Cerebellar nuclear complex (tissue), 1 donor: ENCODE data around the gene IQSEC1.
A peak's percentile ranks its signal among the peaks of the same experiment; 100 is the strongest.

ENCODE experiments used
- DNase-seq, 2 experiments: peaks; one replicate each; lab custom pipeline; 2025; lab: John Stamatoyannopoulos, UW

Gene IQSEC1

DNA sequence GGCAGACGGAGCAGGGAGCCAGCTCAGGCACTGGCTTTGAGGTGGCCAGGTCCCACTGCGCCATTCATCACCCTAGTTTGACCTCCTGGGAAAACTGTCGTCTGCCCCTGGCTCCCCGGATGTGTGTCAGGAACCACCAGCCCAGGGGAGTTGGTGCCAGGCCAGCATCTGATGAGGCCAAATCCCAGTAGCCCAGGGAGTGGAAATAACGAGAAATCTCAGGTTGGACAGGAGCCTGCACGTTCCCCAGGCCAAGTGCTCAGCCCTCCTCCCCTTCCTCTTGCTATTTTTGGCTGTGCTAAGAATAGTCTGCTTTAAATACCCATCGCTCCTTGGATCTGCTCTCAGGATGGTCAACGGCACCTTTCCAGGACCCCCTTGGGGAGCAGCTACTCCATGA lies 138.8 kb downstream of the IQSEC1 start:
- peak in 1 of 2 experiments; percentile 29 for DNase-seq

DNA sequence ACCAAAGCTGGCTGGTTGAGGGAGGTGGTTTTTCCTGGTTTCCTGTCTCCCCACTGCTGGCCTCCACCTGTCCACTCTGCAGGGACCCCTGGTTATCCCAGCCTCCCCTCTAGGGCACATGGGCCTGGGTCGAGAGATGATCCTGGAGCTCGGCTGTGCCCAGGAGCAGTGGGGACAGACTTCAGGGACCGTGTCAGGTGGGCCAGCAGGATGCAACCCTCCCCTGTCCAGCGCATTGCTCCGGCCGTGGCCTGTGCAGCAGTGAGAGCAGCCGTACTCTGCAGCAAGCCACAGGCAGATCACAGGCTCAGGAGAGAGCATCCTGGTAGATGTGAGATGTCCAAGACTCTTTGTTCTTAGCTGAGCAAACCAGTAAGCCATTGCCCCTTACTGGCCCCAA lies 139.3 kb downstream of the IQSEC1 start:
- DNase-seq: no peak

DNA sequence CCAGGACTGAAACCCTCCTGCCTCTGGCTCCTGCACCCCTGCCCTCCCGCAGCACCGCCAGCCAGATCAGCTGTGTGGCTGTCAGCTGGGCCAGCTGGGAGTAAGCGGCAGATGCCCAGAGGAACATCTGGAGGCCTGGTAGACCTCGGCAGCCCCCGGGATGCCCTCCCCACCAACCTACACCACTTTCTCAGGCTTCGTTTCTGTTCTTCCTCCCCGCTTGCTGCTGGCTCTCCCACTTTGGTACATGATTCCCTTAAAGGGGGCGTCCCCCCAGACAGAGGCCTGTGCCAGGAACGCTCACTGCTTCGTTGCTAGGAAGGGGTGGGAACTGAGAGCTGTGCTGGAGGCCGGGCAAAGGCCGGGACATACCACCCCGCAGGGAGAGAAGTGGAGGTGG lies 140.5 kb downstream of the IQSEC1 start:
- DNase-seq: no peak

DNA sequence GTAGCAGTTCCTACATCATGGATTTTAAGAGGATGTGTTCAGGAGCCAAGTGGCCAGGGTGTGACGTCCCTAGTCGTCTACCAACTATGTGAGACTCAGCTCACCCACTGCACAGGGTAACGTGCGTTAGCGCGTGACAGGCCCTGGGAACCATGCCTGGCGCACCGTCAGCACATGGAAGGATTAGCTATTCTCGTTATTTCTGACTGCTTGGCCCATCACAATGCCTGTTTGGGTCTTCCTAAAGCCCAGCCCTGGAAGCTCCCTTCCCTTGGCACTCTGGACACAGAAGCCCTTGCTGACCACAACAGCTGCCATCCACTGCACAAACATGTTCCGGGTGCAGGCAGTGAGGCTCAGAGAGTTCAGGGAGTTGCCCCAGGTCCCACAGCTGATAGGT lies 140.9 kb downstream of the IQSEC1 start:
- DNase-seq: no peak

DNA sequence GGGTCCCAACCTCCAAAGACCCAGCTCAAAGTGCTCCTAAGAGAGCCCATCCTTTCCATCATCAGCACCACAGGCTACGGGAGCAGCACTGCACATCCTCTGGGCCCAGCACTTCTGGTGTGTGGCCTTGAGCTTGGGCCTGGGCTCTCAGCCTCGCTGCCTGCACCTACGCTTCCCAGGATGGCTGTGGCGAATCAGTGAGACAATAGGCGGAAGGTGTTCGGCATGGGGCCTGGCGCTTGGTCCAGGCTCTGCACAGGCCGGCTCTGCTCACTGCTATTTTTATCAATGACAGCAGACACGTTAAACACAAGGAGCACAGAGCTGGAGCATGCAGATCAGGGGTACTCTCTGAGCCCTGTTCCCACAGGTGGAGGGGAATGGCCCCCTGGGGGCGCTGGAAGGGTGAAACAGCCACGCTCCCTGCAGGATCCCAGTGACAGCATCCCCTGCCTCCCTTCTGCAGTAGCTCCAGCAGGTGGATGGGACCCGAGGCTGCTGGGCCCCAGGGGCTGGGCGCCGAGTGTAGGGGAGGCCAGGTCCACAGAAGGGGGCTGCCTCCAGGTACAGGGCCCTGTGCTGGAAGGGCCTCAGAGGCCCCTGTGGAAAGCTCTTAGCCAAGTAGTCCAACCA lies 141.8 kb downstream of the IQSEC1 start:
- DNase-seq: peak; percentile 48 to 61

- DNase-seq: no peak
Observed at GRCh38 chr3:12929801-12930200, 143.4 kb downstream of the IQSEC1 start.

- DNase-seq: no peak
Observed at GRCh38 chr3:12926660-12927059, 146.6 kb downstream of the IQSEC1 start.

DNA sequence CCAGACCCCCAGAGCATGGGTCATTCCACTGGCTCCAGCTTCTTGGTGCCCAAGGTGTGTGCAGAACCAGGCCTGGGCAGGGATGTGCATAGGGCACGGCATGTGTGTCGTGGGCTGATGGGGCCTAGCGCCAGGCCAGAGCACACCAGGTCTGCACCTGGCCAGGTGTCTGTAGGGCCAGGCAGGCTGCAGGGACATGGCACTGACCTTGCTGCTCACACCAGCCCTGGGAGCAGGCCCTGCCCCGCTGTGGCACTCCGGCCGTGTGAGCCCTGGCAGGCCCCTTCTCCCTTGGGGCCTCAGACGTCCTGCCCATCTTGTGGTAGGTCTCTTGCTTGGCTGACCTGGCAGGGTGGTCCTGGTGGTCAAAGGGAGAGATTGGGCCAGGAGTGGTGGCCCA lies 147.6 kb downstream of the IQSEC1 start:
- DNase-seq: no peak

DNA sequence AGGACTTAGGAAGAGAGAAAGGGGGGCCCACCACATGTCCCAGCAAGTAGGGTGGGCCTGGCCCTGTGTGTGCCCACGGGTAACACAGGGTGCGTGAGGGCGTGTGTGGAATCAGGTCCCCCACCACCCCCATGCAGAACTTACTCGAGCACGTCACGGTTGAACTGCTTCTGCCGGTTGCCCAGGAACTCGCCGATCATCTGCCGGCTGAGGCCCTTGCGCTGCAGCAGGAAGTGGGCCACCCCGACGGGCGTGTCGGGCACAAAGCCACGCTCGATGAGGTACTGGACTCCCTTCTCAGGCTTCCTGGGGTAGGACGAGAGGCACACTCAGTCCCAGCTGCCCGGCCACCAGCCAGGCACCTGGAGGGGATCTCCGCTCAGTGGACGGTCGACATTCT lies 148.8 kb downstream of the IQSEC1 start:
- DNase-seq: no peak

DNA sequence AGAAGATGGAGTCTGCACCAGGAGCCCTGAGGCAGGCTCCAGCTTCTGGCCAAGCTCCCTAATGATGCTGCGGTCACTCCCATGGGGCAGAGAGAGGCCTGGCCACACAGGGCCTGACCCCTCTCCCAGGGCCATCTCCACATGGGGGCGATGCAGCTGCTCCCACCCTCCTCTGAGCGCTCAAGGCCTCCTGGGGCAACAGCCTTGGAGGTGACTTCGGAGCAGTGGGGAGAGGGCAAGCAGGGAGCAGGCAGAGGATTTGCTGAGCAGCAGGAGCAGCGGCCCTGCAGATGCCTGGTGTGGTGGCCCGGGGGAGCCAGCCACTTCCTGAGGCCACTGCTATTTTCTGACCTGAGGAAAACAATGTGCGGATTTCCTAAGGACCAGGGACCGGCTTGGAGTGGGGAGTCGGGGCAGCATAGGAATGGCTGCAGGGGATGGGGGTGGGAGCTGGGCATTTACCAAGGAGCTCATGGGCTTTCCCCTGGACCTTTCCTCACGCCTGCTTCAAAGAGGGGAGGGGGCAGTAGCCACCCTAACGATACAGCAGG lies 150.3 kb downstream of the IQSEC1 start:
- DNase-seq: no peak

- DNase-seq: no peak
Observed at GRCh38 chr3:12922306-12922705, 150.9 kb downstream of the IQSEC1 start.

- DNase-seq: no peak
Observed at GRCh38 chr3:12921736-12922135, 151.5 kb downstream of the IQSEC1 start.

- no peak for DNase-seq
Observed at GRCh38 chr3:12920967-12921366, 152.3 kb downstream of the IQSEC1 start.

GRCh38 chr3:12919205-12919604 lies 154.0 kb downstream of the IQSEC1 start:
- no peak for DNase-seq

- DNase-seq: no peak
Observed at GRCh38 chr3:12918231-12918630, 155.0 kb downstream of the IQSEC1 start.

GRCh38 chr3:12916159-12916558 lies 157.1 kb downstream of the IQSEC1 start:
- no peak for DNase-seq

DNA sequence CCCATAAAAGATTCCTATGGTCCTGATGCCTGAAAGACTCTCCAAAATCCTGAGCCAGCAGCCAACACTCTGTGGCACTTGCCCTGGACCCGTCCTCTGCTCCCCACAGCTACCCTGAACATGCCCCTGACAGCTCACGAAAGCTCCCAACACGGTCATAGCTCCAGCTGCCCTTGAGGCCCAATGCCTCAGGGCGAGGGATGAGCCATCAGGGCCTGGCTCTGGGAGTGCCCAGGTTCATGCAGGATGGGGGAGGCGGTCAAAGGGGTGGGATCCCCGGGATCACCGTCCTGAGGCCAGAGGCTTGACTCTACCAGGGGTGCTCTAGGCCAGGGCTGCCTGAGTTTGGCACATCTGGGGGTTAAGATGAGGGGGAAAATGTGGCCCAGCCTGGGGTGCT lies 159.1 kb downstream of the IQSEC1 start:
- no peak for DNase-seq

DNA sequence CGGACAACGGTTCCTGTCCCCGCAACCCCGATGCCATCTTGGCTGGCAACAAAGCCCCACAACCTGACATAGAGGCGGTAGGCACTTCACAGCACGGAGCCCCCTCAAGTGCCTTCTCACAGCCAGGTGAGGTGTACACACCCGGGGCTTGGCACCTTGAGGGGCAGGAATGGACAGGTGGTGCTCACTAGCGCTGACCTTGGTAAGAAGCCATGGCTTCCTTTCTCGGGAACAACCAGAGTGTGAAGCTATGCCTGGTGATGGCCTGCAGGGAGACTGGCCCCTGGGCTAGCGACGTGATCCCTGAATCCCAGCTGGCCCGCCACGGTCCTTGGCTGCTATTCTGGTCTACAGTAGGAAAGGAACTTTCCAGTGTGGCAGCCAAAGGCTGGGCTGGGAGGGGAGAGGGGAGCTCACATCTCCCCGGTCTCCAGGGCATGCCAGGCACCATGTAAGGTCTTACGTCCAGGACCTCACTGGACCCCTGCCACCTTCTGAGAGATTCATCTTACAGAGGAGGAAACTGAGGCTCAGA lies 161.3 kb downstream of the IQSEC1 start:
- DNase-seq: no peak

GRCh38 chr3:12910356-12911099 lies 162.7 kb downstream of the IQSEC1 start:
- no peak for DNase-seq

DNA sequence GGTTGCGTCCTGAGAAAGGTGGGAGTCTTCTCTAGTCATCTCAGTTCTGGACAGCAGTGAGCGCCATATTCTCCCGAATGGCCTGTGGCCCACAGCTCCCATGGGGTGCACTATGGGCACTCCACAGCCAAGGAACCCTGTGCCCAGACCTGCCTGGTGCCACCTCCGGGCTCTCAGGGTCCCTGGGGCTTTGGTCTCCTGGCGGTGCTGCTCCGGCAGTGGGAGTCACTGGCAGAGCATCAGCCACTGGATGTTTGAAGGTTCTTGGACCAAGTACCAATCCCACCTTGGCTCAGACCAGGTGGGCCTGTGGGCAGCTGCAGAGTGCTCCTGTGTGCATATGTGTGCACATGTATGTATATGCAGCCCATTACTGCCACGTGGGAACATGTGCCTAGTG lies 163.5 kb downstream of the IQSEC1 start:
- no peak for DNase-seq

- no peak for DNase-seq
Observed at GRCh38 chr3:12908859-12909258, 164.4 kb downstream of the IQSEC1 start.

DNA sequence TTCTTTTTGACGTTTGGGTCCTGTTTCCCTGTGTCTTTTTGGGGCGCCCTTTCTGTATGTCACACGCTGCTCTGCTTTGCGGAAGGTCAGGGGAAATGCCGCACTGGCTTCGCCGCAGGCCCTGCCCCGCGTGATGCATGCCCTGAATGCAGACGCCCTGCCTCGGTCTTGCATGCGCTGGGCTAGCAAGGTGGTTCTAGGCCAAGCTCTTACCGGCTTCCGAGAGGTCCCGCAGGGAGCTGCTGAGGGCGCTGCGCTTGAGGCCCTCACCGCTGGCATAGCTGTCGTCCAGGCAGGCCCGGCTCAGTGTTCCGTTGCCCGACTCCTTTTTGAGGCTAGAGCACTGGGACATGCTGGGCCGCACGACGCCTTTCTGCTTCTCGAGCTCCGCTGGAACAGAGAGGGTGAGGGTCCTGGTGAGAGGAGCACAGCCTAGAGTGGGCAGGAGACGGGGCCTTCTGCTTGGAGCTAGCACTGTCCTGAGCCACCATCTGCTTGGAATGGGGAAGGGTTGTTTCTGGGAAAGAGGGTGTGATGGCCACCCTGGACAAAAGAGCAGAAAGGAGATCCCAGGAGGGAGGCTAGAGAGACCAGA lies 165.0 kb downstream of the IQSEC1 start:
- DNase-seq: no peak

DNA sequence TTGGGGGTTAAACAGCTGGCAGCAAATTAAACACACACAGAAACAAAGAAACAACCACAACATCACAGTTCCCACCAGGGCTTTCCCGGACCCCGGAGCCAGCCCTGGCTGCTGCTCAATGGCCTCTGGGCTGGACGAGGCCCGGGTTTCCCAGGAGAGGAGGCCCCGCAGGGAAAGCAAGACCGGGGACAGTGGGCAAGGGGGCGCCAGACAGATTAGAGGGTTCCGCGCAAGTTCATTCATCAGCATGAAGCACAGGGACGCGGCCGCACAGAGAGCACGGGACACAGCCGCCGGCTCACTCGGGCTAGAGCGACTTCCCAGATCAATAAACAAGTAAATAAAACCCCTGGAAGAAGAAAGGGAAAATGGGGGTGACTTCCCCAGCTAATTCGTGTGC lies 165.5 kb downstream of the IQSEC1 start:
- no peak for DNase-seq
